Measurements from ENCODE around the gene SHC1.

Gene SHC1

GRCh38 chr1:155008015-155008941 is 37.7 kb upstream of the SHC1 start:
- no peak for DNase-seq

DNA sequence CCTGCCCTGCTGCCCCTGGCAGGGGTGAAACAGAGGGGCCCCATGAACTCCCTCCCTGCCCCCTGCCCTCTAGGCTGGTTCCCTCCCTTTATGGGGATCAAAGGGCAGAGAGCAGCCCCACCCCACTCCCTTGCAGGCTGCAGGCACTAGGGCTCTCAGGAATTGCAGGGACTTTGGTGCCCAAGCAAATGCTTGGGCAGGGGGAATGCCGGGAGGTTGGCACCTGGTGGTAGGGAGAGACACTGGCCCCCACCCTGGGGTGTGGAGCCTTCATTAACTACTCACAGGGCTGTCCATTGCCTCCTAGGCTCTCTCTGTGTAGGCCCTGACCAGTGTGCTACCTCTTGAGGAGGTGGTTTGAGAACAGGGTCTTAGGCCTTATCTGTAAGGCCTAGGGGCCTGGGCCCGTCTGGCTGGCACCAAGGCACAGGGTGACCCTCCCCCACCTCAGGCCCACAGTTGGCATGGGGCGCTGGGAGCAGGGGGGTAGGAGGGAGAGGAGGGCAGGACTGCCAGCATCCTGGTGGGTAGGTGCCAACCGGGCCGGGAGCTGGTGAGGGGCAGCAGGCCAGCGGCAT is 36.8 kb upstream of the SHC1 start:
- DNase-seq = no peak

DNA sequence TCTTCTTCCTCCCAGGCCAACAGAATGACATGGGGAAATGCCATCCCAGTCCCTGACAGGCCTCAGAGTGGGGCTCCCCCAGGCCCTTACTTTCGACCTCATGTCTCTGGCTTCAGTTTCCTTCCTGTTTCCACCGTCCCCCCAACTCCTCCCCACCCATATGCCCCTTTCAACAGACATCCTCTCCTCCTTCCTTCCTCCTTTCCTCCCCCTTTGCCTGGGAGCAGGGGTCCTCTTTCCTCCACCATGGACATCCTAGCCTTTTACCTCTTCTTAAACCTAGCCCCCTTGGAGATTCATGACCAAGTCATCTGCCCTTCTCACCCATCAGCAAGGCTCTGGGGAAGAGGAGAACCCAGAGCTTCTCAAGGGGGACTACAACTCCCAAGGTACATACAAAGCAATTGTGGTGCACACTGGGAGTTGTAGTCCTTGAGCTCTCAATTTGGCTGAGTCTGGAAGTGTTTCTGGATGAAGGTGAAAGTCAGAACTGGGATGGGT is 36.1 kb upstream of the SHC1 start:
- DNase-seq = peak in 1 of 3 experiments; percentile 26

- peak in 2 of 3 experiments; percentile 64 to 67 for DNase-seq
Observed at GRCh38 chr1:155005076-155006011, 34.8 kb upstream of the SHC1 start.

GRCh38 chr1:155004352-155005075 is 34.0 kb upstream of the SHC1 start:
- peak in 2 of 3 experiments; percentile 56 to 64 for DNase-seq

- DNase-seq = peak in 2 of 3 experiments; percentile 67 to 77
Observed at GRCh38 chr1:155003766-155004351, 33.3 kb upstream of the SHC1 start.

DNA sequence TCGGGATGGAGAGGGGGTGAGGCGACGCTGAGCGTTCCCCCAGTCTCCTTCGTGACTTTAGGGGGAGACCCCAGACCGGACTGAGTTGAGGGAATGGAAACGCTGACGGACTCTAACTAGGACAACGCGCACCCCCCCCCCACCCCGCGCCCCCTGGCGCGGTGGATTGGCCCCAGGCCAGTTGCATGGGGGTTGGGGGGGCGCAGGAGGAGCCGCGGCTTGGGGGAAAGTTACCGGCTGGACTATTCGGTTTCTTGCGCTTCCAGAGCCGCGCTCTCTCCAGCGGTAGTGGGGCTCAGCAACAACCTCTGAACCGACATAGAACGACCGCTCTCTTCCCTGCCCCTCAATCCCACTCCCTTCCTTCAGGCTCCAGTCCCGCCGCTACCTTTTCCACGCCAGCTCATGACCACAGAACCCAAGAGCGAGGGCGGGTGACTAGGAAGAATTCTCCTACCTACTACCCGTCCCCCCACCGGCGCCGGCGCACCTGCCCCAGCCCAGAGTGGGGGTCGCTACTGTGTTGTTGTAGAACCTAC is 32.7 kb upstream of the SHC1 start:
- peak; percentile 32 to 77 (median 74) for DNase-seq

GRCh38 chr1:155002464-155003226 is 32.1 kb upstream of the SHC1 start, which contains the start of gene ZBTB7B:
ZBTB7B (plus strand) TSS chr1:155002802; CDS start chr1:155014661, 11,859 bp downstream.
- peak; percentile 44 to 73 (median 71) for DNase-seq

DNA sequence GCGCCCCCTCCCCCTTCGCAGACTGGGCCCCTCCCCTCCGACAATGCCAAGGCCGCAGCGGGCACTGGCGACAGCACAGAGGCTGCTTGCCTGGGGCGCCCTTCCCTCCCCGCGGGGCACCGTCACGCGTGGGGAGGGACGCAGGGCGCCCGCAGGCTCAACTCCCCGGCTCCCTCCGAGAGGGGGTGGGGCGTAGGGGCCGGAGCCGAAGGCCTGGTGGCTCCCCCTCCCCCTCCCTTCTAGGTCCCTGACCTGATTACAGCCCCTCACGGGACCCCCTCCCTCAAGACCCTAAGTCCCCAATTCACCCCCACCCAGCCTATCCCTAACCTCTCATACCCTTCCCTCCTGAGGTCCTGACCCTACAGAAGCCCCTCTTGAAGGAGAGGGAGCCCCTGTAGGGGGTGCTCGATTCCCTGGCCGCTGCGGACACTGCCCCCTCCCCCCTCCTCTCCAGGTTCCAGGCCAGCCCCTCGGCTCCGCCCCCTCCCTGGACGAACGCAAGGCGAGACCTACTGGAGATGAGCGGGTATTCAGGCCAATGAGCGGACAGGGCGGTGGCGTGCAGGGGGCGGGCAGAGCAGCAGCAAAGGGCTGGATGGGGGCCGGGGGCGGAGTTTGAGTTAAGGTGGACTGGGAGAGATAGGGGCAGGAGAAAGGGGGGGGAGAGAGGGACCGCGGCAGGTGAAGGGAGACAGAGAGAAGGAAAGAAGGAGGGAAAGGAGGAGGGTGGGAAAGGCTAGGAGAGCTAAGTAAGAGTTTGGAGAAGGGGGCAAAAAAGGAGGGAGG is 31.3 kb upstream of the SHC1 start:
- peak; percentile 98 to 100 (median 99) for DNase-seq

DNA sequence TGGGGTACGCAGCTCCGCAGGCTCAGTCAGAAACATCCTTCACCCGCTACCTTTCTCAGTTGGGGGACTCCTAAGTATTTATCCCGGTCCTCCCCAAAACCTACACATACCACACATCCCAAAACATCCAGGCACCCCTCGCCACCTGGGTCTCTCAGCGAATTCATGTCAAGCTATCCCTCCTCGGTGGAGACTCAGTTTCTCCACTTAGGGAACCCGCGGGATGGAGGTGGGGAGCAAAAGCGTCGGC is 30.8 kb upstream of the SHC1 start:
- no peak for DNase-seq

GRCh38 chr1:155000726-155001424 is 30.3 kb upstream of the SHC1 start:
- DNase-seq = peak; percentile 95 to 99 (median 96)

DNA sequence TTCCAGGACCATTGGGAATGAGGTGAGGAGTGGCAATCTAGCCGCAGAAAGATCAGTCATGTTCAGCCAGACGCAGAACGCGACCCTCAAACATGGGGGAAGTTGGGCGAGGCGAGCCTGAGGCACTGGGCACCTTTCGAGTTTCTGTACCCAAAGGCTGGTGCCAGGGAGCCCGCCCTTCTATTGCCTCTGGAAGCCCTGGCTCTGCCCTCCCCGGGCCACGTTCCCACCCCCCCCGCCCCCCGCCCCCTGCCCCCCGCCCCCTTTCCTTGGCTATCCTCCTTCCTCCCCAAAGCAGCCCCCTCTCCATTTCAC is 29.8 kb upstream of the SHC1 start:
- DNase-seq = peak in 2 of 3 experiments; percentile 65 to 78

- DNase-seq = peak; percentile 43 to 78 (median 77)
Observed at GRCh38 chr1:154999571-155000410, 29.2 kb upstream of the SHC1 start.

- DNase-seq = peak; percentile 63 to 82 (median 74)
Observed at GRCh38 chr1:154998818-154999570, 28.4 kb upstream of the SHC1 start.

GRCh38 chr1:154998201-154998780 is 27.7 kb upstream of the SHC1 start:
- no peak for DNase-seq

DNA sequence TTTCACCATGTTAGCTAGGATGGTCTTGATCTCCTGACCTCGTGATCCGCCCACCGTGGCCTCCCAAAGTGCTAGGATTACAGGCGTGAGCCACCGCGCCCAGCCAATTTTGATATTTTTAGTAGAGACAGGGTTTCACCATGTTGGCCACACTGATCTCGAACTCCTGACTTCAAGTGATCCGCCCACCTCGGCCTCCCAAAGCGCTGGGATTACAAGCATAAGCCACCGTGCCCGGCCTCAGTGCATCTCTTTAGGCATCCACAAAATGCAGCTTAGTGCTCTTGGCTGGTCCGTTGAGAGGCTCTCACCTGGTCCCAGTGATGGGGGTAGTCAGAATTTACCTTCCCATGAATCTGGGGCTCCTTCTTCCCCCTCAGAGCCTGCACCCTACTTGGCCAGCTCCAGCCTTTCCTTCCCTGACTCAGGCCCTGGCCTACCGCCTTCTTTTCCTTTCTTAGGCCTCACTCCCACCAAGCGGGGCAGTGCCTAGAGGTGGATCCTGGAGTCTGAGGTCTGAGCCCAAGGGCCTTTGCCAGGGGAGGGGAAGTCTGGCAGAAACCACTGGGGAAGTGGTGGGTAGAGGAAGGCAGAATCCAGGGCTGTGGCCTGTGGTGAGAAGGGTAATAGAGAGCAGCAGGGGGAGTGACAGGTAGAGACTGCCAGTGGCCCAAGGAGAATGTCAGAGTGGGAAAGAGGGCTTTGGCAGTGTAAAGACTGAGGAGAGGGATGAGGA is 26.6 kb upstream of the SHC1 start:
- DNase-seq = no peak

All from NCI-H1417 (cell line).